HG03565 (cell line): ENCODE measurements around the gene ANKRD29.
"Not testable (repeated sequence)": the region's sequence is repeated elsewhere in the genome, so short reads cannot be mapped to it uniquely, and the experiment has no call there.

ENCODE experiments used
- ATAC-seq: cut with Tn5 transposase; IDR thresholded peaks from one replicate; pipeline ENCODE4 v1.9.1; 2021; ENCODE audit warnings: mild to moderate bottlenecking, moderate library complexity; ENCODE audit not compliant: unreplicated experiment

The ANKRD29 gene

DNA sequence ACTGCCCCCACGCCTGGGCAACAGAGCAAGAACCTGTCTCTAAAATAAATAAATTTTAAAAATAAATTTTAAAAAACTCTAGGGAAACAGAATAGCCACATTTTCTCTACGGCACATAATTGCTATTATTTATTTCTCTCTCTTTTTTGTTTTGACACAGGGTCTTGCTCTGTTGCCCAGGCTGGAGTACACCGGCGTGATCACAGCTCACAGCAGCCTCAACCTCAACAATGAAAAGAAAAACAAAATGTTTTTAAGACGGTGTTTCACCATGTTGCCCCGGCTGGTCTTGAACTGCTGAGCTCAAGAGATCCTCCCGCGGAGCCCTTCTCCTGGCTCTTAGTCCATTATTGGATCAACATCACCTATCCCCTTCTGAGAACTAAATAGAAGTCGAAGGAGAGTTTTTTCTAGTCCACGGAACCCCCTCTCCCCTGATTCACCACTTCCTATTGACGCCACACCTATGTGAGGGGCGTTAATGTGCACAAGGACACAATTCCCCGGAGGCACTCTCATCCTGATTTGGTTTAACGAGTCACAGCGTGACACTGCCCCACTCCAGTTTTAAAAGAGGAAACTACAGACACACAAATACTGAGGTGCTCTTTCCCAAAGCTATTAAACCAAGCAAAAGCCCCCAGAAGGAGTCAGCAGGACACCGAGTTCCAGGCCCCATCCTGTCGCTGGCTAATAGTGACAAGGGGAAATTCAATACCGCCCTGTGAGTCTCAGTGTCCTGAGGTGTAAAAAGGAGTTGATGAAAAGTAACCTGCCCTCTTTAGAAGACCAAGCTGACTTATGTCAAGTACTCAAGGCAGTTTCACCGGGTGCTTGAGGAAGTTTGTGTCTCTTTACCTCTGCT is 77.5 kb downstream of the ANKRD29 start:
- no peak for ATAC-seq

DNA sequence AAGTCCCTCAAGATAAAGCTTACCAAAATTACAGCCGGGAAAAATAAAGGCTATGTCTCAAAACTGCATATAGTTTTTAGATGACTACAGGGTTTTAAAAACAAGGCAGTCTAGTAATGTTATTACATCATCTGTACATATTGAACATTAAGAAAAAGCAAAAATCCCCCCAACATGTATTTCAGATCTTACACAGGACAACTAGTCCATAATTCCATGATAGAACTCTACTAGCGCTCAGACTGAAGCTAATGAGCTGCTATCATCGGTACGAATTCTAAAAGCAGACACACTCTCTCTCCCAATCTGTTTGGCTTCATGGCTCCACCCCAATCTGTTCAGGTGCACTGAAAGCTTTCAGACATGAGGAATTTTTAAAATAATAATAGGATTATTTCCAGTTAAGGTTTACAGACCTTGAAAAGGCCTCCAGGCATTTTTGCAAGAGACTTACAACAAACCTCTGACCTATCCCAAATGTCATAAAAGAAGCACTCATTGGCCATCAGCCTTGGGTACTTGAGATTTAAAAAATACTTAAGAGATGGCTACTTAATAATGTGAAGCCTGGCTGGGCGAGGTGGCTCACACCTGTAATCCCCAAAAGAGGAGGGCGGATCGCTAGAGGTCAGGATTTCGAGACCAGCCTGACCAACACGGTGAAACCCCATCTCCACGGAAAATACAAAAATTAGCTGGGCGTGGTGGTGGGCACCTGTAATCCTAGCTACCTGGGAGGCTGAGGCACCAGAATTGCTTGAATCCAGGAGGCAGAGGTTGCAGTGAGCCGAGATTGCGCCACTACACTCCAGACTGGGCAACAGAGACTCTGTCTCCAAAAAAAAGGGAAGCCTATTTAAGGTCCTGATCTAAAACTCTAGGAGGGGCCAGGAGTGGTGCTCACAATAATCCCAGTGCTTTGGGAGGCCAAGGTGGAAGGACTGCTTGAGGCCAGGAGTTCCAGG is 78.4 kb downstream of the ANKRD29 start:
- ATAC-seq: no peak

DNA sequence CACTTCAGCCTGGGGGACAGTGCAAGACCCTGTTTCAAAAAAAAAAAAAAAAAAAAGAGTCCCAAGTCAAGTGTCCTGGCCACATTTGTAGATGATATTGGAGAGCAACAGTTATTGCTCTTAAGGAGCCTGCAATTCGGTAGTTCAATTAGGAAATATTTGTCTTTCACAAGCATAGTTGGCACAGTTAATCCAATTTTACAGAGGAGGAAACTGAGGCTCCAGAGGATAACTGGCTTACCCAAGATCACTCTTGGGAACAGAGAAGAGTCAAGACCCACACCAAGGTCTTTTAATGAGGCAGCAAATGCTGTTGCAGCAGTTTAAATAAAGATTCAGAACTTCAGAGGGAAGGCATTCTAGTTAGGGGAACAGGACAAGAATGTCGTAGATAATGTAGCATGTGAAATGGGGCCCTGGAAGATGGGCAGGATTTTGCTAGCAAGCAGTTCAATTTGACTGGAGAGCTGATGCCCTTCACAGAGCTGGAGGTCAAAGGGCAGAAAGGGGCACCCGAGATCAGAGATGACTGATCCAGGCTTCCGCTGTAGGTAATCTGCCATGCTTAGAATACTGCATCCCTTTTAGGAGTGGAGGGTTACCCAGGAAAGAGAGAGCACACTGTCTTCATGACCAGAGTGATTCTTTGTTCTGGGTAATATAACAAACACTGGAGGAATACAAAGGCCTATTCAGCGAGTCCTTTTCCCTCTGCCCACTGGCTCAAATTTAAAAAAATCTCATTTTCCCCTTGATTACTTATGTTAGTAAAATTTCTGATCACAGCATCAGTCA is 79.4 kb downstream of the ANKRD29 start:
- ATAC-seq: no peak

DNA sequence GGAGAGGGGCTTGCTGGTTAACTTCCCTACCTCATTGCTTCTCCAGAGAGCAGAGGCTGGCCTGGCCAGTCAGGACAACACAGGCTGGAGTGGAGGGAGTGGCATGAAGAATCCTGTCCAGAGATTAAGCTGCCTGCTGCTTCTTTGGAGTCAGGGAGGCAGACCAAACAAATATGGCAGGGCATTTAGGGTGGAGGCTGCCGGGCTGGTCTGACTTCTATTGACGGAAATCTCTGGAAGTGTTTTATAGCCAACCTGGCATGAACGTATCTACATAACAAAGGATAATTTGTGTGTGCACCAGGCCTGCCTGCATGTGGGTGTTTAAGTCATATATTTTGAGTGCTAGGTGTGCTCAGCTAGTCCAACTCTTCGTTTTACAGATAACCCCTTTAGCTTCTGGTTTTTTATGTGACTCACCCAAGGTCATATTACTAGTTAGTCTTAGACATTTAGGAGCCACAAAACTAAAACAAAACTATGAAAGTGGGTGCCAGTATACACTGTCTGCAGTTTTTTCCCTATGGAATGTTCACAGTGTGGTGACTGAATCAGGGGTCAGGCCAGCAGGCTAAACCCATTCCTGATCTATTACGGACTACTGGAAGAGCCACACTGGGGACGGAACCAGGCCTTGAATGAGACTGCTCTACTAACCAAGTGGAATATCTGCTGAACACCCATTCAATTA is 81.9 kb downstream of the ANKRD29 start:
- no peak for ATAC-seq

DNA sequence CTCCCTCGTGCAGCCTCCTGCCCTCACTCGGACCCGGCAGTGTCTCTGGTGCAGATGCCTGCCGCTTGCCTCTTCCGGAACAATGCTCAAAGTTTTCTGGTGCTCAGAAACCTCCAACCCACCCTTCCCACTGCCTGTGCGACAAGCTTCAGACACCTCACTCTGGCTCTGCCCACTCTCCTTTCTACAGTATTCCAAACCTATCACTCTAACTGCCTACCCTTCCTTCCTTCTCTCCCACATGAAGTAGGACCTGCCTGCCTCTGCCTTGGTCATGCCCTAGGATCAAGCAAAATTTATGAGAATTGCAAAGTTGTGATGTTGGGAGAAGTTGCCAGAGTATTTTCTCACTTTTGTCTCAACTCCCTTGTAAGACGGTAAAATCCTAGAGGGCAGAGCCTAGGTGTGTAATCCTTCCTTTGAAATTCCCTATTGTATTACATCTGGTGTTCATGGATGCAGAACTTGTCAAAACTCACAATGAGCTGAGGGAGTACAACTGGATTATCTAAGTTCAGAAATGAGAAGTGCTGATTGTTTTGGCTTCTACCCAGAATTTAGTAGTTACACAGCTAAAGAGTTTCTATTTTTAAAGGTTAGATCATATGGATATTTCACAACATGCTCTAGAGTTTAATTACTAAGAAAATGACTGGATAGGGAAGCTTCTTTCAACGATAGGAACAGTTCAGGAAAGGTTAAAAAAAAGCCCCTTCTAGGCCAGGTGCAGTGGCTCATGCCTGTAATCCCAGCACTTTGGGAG is 83.6 kb downstream of the ANKRD29 start:
- no peak for ATAC-seq

DNA sequence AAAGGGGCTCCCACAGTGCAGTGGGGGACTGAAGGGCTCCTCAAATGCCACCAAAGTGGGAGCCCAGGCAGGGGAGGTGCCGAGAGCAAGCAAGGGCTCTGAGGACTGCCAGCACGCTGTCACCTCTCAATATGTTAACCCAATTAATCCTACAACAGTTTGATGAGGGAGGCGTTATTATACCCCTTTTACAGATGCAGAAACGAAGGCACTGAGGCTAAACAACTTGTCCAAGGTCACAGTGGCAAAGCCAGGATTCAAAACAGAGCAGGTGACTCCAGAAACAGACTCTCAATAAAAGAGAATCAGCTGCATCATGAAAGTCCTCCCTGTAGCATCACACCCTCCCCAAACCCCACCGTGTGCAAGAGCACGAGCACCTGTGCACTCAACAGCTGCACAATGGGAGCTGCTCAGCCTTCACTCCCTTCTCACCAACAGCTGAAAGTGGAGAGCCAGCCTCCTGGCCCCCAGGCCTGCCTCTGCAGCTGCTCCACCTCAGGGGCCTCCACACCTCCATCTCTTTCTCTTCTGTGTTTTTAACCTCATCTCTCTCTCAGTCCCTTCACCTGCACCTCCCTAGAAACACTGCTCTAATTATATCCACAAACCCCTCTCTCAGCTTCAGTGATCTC is 84.5 kb downstream of the ANKRD29 start:
- ATAC-seq: no peak

DNA sequence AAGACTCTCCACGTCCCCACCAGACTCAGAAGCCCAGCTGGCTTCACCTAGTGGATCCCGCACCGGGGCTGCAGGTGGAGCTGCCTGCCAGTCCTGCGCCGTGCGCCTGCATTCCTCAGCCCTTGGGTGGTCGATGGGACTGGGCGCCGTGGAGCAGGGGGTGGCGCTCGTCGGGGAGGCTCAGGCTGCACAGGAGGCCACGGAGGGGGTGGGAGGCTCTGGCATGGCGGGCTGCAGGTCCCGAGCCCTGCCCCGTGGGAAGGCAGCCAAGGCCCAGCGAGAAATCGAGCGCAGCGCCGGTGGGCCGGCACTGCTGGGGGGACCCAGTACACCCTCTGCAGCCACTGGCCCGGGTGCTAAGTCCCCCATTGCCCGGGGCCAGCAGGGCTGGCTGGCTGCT is 85.2 kb downstream of the ANKRD29 start:
- ATAC-seq: not testable (repeated sequence)

DNA sequence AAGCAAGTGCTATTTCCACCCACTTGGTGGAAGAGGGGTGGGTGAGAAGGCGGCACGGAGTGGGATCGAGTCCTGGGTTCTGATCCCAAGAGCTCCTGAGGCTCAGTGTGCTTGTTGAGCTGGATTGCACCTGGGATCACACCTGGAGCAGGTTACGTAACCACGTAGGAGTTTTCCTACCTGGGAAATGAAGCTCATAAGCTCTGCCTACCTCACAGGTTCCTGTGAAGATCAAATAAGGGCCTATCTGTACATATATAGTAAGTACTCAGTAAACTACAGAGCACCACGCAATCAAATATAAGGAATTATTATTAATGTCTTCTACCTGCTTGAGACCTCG is 87.4 kb downstream of the ANKRD29 start:
- no peak for ATAC-seq

DNA sequence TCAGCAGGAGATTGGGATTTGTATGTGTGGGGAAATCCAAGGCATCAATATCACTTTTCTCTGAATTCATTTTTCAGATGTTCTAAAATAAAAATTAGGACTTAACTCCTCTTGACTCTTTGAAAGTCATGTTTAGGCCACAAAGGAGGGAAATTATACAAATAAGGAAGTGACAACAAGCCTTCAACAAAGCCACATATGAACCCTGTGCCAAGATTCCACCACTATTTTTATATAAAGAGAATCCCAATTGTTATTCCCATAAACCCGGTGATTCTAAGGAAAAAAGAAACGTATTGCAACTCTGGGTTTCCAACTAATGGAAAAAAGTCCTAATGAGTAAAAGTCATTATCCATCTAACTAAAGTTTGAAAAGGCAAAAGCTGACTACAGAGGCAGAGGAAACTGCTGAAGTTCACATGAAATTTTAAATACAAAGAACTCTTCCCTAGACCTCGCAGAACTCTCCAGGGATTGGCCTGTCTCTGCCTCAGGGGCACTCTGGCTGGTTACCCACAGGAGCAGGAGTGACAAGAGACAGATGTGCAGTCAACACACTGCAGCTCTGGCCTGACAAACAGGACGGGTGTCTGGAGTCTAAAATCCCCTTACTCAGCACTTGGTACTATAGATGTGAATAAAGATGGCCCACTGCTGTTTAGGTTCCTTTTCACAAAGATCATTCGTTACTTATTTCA is 88.0 kb downstream of the ANKRD29 start:
- ATAC-seq: no peak

DNA sequence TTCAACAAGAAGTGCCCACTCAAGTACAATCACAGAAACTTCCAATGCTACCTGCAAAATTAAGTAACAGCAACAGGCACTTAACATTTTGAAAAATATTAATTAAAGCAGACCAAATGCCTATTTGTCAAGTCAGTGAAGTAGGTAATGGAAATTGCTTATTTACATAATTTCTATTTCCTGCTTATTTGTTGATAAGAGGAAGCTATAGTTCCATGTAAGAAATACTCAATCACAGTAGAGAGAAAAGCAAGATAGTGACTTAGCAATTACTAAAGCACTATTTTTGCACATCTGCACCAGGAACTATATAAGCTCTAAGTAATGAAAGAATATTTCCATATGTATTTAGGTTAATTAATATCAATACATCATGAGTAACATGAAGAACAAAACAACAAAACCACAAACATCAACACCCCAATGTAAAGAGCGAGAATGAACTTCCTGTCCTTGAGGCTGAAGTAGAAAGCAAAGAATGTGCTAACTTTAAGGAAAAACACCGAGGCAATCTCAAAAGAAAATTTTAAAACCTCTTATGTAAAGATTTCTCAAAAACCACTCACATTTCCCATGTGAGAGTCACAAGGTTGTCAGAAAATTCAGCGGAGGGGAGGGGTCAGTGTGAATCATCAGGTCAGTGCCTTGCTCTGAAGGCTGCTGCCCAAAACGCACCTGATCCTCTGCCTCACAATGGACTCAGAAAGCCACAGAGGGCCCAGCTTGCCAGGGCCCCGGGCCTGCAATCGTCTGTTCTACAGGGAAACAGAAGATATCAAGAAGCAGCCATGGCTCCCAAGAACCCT is 88.9 kb downstream of the ANKRD29 start:
- ATAC-seq: no peak

DNA sequence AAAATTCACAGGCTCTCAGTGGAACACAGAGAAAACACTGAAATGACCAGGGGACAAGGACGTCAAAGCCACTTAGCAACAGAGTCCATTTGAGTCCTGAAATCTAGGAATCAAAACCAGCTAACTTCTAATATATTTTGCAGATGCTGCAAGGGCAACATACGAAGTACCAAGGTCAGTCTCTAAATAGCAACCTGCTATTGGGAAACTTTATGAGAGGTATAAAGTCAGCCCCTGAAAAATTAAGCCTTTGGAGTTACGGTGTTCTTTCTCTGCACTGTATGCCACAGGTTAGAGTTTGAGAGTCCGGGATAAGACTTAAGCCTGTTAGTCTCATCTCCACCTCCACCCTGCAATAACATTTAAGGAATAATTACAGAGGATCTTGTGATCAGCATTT is 89.7 kb downstream of the ANKRD29 start:
- no peak for ATAC-seq

DNA sequence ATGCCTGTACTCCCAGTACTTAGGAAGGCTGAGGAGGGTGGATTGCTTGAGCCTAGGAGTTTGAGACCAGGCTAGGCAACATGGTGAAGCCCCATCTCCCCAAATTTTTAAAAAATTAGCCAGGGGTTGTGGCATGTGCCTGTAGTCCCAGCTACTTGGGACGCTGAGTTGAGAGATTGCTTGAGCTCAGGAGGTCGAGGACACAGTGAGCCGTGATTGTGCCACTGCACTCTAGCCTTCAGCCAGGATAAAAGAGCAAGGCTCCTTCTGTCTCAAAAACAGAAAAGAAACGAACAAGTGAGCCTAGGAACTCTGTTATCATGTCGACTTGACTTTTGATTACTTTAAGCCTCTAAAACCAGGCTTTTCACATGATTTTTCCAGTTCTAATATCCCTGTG is 90.1 kb downstream of the ANKRD29 start:
- no peak for ATAC-seq

DNA sequence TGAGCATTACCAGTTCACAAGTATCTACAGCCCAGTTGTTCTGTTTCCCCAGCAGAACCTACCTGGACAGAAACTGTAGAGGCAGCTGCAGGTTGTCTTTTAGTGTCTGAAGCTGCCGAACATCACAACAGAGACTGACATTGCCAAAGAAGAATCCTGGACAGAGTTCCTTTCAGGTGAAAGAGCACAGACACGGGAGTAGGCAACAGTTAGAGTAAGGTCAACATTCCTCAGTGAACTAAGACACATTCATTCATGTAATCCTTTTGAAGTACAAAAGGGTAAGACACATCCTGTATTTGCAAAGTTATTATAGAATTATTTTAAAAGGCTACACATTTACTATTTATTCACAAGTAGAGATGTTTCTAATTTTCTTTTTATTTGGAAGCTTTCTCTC is 90.7 kb downstream of the ANKRD29 start:
- ATAC-seq: no peak

DNA sequence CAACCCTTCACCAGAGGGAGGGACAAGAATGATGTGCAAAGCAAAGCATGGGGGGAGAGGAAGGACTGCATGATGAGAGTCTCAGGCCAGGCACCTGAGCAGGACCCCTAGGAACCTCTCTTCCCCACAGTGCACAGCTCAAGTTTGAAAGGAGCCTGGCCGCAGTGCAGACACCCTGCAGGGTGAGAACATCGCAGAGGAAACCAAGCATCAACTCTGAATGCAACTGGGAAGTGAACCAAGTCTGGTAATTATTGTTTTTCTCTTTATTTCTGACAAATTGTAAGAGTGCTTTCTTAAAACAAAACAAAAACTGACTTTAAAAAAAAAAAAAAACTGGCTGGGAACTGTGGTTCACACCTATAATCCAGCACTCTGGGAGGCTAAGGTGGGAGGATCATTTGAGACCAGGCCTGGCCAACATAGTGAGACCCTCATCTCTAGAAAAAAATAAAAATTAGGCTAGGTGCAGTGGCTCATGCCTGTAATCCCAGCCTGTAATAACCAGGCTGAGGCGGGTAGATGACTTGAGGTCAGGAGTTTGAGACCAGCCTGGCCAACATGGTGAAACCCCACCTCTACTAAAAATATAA is 91.7 kb downstream of the ANKRD29 start:
- ATAC-seq: no peak

DNA sequence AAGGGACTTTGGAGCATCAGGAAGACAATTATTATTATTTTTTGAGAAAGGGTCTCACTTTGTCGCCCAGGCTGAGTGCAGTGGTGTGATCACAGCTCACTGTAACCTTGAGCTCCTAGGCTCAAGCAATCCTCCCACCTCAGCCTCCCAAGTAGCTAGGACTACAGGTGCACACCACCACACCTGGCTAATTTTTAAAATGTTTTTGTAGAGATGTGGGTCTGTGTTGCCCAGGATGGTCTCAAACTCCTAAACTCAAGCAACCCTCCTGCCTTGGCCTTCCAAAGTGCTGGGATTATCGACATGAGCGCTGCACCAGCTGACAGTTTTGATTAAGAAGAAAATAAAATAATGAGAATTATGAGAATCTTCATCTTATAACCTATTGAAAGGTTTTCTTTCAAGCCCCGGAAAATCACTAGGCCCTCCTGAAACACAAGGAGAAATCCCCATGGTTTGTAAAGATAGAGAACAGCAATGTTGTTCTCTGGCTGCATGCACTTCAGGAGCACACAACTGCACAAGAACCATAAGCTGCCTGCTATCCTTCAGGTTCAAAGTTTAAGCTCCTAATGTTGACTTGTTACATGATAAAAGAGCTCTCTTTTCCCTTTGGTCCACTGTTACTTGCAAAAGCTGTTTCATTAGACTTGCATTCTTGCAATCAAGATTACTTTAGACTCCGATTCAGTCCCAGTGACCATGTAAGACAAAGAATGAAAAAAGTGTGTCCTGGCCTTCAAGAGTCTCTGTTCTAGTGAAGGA is 93.2 kb downstream of the ANKRD29 start:
- ATAC-seq: no peak

DNA sequence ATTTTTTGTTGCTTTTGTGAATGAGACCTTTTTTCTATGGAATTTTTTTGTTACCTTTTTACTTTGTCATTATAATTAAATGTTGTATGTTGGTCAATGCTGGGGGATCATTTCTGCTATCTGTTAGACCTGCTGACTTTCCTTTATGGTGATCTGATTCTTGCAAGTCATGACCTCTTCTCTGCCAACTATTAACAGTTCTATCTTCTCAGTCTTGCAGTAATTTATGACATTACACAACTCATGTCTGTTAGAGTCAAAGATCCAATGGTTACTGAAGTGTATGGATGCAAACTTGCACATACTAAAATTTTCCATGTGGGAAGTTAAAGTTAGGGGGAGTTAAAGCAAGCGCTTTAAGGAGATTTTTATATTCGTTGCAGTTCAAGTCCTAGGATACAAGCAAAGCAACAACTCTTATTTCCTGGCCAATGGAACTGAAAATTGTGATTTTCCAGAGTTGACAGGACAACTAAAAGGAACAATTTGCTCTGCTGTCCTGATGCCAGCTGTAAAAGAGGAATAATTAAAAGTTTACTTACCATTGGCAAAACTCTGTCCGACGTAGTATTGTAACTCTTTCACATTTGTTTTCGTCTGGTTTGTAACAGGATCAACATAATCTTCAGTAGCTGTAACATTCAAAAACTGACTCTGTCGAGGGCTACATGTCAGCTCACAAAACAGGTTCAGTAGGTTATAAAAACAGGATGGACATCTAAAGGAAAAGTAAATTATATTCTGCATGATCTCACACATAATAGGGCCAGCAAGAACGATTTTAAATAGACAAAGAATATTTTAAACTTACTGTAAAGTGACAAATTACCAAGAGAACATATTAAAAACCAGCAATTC is 94.2 kb downstream of the ANKRD29 start:
- no peak for ATAC-seq
